GM23248 (cell line): Measurements from ENCODE around the gene GLRX. TPM values are rescaled to one million over a fixed set of nuclear protein-coding genes. Genes with fewer than 3 reads are reported as not detected.

Experiments used
- DNase-seq: peaks from one replicate; pipeline ENCODE4 v3.0.0-alpha.2; 2015
- H2AFZ ChIP-seq: fragments of 200-600 bp; sonication (generic); 2 replicates; pipeline ENCODE4 v1.6.1; 2016; ENCODE audit warnings: antibody characterized with exemption
- H3F3A ChIP-seq: fragments of 200-600 bp; sonication (generic); 2 replicates; pipeline ENCODE4 v1.6.1; 2016; ENCODE audit warnings: mild to moderate bottlenecking, antibody characterized with exemption, mixed run types; ENCODE audit not compliant: insufficient read depth
- H3K27ac ChIP-seq: fragments of 200-600 bp; sonication (generic); 2 replicates; pipeline ENCODE4 v1.5.1; 2016; ENCODE audit warnings: mild to moderate bottlenecking
- H3K27me3 ChIP-seq: fragments of 200-600 bp; sonication (generic); replicated peaks from 2 replicates; pipeline ENCODE4 v1.6.1; 2016; ENCODE audit warnings: mild to moderate bottlenecking; ENCODE audit not compliant: insufficient read depth
- H3K36me3 ChIP-seq: fragments of 200-600 bp; sonication (generic); 2 replicates; pipeline ENCODE4 v1.6.1; 2016; ENCODE audit warnings: low read depth, mild to moderate bottlenecking
- H3K4me1 ChIP-seq: fragments of 200-600 bp; sonication (generic); 2 replicates; pipeline ENCODE4 v1.6.1; 2016; ENCODE audit warnings: mild to moderate bottlenecking; ENCODE audit not compliant: insufficient read depth
- H3K4me2 ChIP-seq: fragments of 200-600 bp; sonication (generic); one replicate; pipeline ENCODE4 v1.6.1; 2016; ENCODE audit warnings: mild to moderate bottlenecking; ENCODE audit not compliant: unreplicated experiment
- H3K4me3 ChIP-seq: fragments of 200-600 bp; sonication (generic); 2 replicates; pipeline ENCODE4 v1.5.1; 2016; ENCODE audit warnings: mild to moderate bottlenecking
- H3K79me2 ChIP-seq: fragments of 200-600 bp; sonication (generic); 2 replicates; pipeline ENCODE4 v1.6.1; 2016; ENCODE audit warnings: mild to moderate bottlenecking; ENCODE audit not compliant: insufficient read depth
- H3K9ac ChIP-seq: fragments of 200-600 bp; sonication (generic); 2 replicates; pipeline ENCODE4 v1.6.1; 2016; ENCODE audit warnings: mild to moderate bottlenecking
- H3K9me2 ChIP-seq: fragments of 200-600 bp; sonication (generic); 2 replicates; pipeline ENCODE4 v1.6.1; 2016; ENCODE audit warnings: mixed run types, mild to moderate bottlenecking, moderate library complexity; ENCODE audit not compliant: insufficient read depth
- H3K9me3 ChIP-seq: fragments of 200-600 bp; sonication (generic); one replicate; pipeline ENCODE4 v1.6.1; 2017; ENCODE audit warnings: low read depth
- H4K20me1 ChIP-seq: fragments of 200-600 bp; sonication (generic); 2 replicates; pipeline ENCODE4 v1.6.0; 2016; ENCODE audit not compliant: insufficient read depth
- EZH2 ChIP-seq: fragments of 200-600 bp; sonication (generic); IDR thresholded peaks from 2 replicates; pipeline ENCODE4 v1.6.1; 2018; ENCODE audit warnings: antibody characterized with exemption, mild to moderate bottlenecking; ENCODE audit not compliant: insufficient read depth, poor library complexity, severe bottlenecking
- EZH2phosphoT487 ChIP-seq: fragments of 200-600 bp; sonication (generic); IDR thresholded peaks from 2 replicates; pipeline ENCODE4 v1.6.1; 2018; ENCODE audit warnings: antibody characterized with exemption, moderate library complexity, mild to moderate bottlenecking, low read depth; ENCODE audit not compliant: insufficient read depth
- WGBS, 2 experiments: methylation state at CpG; one replicate each; pipeline ENCODE4 v1.1.6; 2015 to 2017; ENCODE audit warnings: low lambda C conversion rate in 2 of 2, low coverage in 1 of 2; ENCODE audit errors: missing lambda C conversion rate in 2 of 2; 5-methylcytosine and 5-hydroxymethylcytosine counted together
- in situ Hi-C: fragments of 300-500 bp; cut with MboI; formaldehyde crosslinking; loops from 2 replicates; pipeline ENCODE4 v1.15.0; 2020
- polyA plus RNA-seq: library from polyadenylated mRNA; unstranded; fragments of >200 nt; fragmentation: Nextera tagmentation; extraction: Ambion mirVana; gene quantifications from 2 replicates; pipeline ENCODE4 v1.2.1, GENCODE V29; 2016
- total RNA-seq: library from RNA; depleted of rRNA; stranded (reverse); fragments of >200 nt; shearing (Covaris generic); gene quantifications from 2 replicates; pipeline ENCODE4 v1.2.3, GENCODE V29; 2014; rRNA removed

Gene GLRX
- total and polyA plus RNA-seq, 2 experiments from 2014 or later: 144 to 316 TPM

GRCh38 chr5:95768731-95769130 lies 53.8 kb downstream of the GLRX start:
- peaks cover 3% of the 10 kb centered on the region; the same call in 1 of the 2 replicates for H3K79me2 ChIP-seq
- peaks cover 8% of the 10 kb centered on the region for H3K4me1 ChIP-seq
- H4K20me1 ChIP-seq: no peaks in the 10 kb centered on the region
- H3K9ac ChIP-seq: no peak overlapping the region
- H3K27me3 ChIP-seq: no peaks in the 10 kb centered on the region
- no peak for DNase-seq
- H3K9me3 ChIP-seq: no peaks in the 10 kb centered on the region
- H3K36me3 ChIP-seq: peaks cover 65% of the 10 kb centered on the region
- H3K9me2 ChIP-seq: no peaks in the 10 kb centered on the region
- H3K27ac ChIP-seq: no peak overlapping the region
- peaks cover 20% of the 10 kb centered on the region for H3F3A ChIP-seq
- no peak overlapping the region for H3K4me2 ChIP-seq
- H2AFZ ChIP-seq: no peak overlapping the region
- 96 to 99% methylated on average over 9 of the region's 9 CpGs for WGBS, 2 experiments
- no peak for TF ChIP-seq EZH2phosphoT487
- TF ChIP-seq EZH2: no peak
- in situ Hi-C loops: no loop called here
- H3K4me3 ChIP-seq: no peak overlapping the region

GRCh38 chr5:95763941-95764340 lies 58.6 kb downstream of the GLRX start:
- no peak overlapping the region for H3K27ac ChIP-seq
- H3F3A ChIP-seq: peaks cover 38% of the 10 kb centered on the region
- 92 to 95% methylated on average over 6 of the region's 6 CpGs for WGBS, 2 experiments
- H3K4me2 ChIP-seq: no peak overlapping the region
- TF ChIP-seq EZH2: no peak
- no peak for TF ChIP-seq EZH2phosphoT487
- H3K4me3 ChIP-seq: no peak overlapping the region
- no peaks in the 10 kb centered on the region for H4K20me1 ChIP-seq
- H3K9me3 ChIP-seq: no peaks in the 10 kb centered on the region
- no peak for DNase-seq
- in situ Hi-C loops: no loop called here
- H3K27me3 ChIP-seq: no peaks in the 10 kb centered on the region
- peaks cover 39% of the 10 kb centered on the region for H3K4me1 ChIP-seq
- H3K9ac ChIP-seq: no peak overlapping the region
- peaks cover 8% of the 10 kb centered on the region; the same call in 1 of the 2 replicates for H3K79me2 ChIP-seq
- no peak overlapping the region for H2AFZ ChIP-seq
- peaks cover 44% of the 10 kb centered on the region for H3K36me3 ChIP-seq
- no peaks in the 10 kb centered on the region for H3K9me2 ChIP-seq

Other genes with a start within 250 kb of the GLRX start
- gene GPR150, start 202.6 kb downstream of the GLRX start, total RNA-seq: 1.1 TPM in 1 of 2 replicates, not detected in the other
- 0.25 and 0.35 TPM in 2 replicates for gene GPR150, start 202.6 kb downstream of the GLRX start, polyA plus RNA-seq
- 0.38 and 1.2 TPM in 2 replicates for gene RFESD, start 175.9 kb downstream of the GLRX start, total RNA-seq
- 4.6 and 6.6 TPM in 2 replicates for gene RFESD, start 175.9 kb downstream of the GLRX start, polyA plus RNA-seq
- gene SPATA9, start 139.7 kb downstream of the GLRX start, total RNA-seq: 0.22 TPM in 1 of 2 replicates, not detected in the other
- 0.71 and 0.96 TPM in 2 replicates for gene SPATA9, start 139.7 kb downstream of the GLRX start, polyA plus RNA-seq
- gene RHOBTB3, start 91.4 kb downstream of the GLRX start, total RNA-seq: 202 and 214 TPM in 2 replicates
- 147 and 149 TPM in 2 replicates for gene RHOBTB3, start 91.4 kb downstream of the GLRX start, polyA plus RNA-seq
- gene ELL2, start 139.1 kb upstream of the GLRX start, total RNA-seq: 228 and 243 TPM in 2 replicates
- 147 and 159 TPM in 2 replicates for gene ELL2, start 139.1 kb upstream of the GLRX start, polyA plus RNA-seq